Vagina (tissue), 2 donors: ENCODE results near the gene ACSL3. TPM values are rescaled to one million over a fixed set of nuclear protein-coding genes. Genes with fewer than 3 reads are reported as not detected.

Source experiments
- DNase-seq, 2 donors: peaks; one replicate each; pipeline ENCODE4 v3.0.0-alpha.2; 2017; ENCODE audit errors: extremely low spot score in 2 of 2
- H3K27ac ChIP-seq: fragments of 200-600 bp; sonication (generic); one replicate; pipeline ENCODE4 v1.5.1; 2019
- H3K27me3 ChIP-seq: fragments of 200-600 bp; sonication (generic); one replicate; pipeline ENCODE4 v1.5.1; 2019
- H3K36me3 ChIP-seq, 2 donors: fragments of 200-600 bp; sonication (generic); one replicate each; pipeline ENCODE4 v1.5.1; 2017 to 2019
- H3K4me1 ChIP-seq: fragments of 200-600 bp; sonication (generic); one replicate; pipeline ENCODE4 v1.5.1; 2019
- H3K4me3 ChIP-seq, 2 donors: fragments of 200-600 bp; sonication (generic); 1 replicate in 1 of 2; 2 replicates in 1 of 2; pipeline ENCODE4 v1.5.1; 2016 to 2019
- H3K9me3 ChIP-seq: fragments of 200-600 bp; sonication (generic); one replicate; pipeline ENCODE4 v1.5.1; 2019
- POLR2A ChIP-seq, 2 donors: fragments of 450-650 bp; IDR thresholded peaks; one replicate each; pipeline ENCODE4 v1.6.1; 2017; ENCODE audit warnings: antibody characterized with exemption in 2 of 2, mild to moderate bottlenecking in 2 of 2, moderate library complexity in 2 of 2
- POLR2AphosphoS5 ChIP-seq, 2 donors: sonication (generic); formaldehyde crosslinking; IDR thresholded peaks; one replicate each; pipeline ENCODE4 v1.9.0; 2017; ENCODE audit warnings: antibody characterized with exemption in 2 of 2, mild to moderate bottlenecking in 2 of 2, low read depth in 1 of 2; ENCODE audit not compliant: insufficient read depth in 1 of 2
- intact Hi-C: fragments of 100-400 bp; cut with DNase I; formaldehyde crosslinking; loops from one replicate; pipeline ENCODE4 v1.15.1; 2023
- total RNA-seq: library from RNA; depleted of rRNA; stranded (reverse); fragments of >200 nt; gene quantifications from one replicate; pipeline ENCODE4 v1.2.3, GENCODE V29; 2016
- TF ChIP-seq, protein P1 (sequence below), 3 experiments: fragments of 450-650 bp in 2 of 3; fragments of 200-600 bp in 1 of 3; sonication (generic) in 1 of 3; IDR thresholded peaks; one replicate each; pipeline ENCODE4 v1.5.1; 2017 to 2019; ENCODE audit warnings: antibody characterized with exemption in 3 of 3, mild to moderate bottlenecking in 2 of 3, moderate library complexity in 2 of 3

The ACSL3 gene
- total RNA-seq, 1 donor from 2014 or later = 60.4 TPM

- H3K4me3 ChIP-seq = no peak overlapping the region
- no peaks in the 10 kb centered on the region for H3K36me3 ChIP-seq
- H3K27me3 ChIP-seq = no peaks in the 10 kb centered on the region
- H3K9me3 ChIP-seq = no peaks in the 10 kb centered on the region
- no peak for DNase-seq
- no peak overlapping the region for H3K27ac ChIP-seq
- H3K4me1 ChIP-seq = peaks cover 6% of the 10 kb centered on the region
- intact Hi-C loops = no loop called here
- TF ChIP-seq, protein P1, sequence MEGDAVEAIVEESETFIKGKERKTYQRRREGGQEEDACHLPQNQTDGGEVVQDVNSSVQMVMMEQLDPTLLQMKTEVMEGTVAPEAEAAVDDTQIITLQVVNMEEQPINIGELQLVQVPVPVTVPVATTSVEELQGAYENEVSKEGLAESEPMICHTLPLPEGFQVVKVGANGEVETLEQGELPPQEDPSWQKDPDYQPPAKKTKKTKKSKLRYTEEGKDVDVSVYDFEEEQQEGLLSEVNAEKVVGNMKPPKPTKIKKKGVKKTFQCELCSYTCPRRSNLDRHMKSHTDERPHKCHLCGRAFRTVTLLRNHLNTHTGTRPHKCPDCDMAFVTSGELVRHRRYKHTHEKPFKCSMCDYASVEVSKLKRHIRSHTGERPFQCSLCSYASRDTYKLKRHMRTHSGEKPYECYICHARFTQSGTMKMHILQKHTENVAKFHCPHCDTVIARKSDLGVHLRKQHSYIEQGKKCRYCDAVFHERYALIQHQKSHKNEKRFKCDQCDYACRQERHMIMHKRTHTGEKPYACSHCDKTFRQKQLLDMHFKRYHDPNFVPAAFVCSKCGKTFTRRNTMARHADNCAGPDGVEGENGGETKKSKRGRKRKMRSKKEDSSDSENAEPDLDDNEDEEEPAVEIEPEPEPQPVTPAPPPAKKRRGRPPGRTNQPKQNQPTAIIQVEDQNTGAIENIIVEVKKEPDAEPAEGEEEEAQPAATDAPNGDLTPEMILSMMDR (IDR thresholded peaks at IDR 0.05) = no peak
- TF ChIP-seq POLR2AphosphoS5 (IDR thresholded peaks at IDR 0.05; ENCODE audit: insufficient read depth in 1 of 2, low read depth in 1 of 2) = no peak
- no peak for TF ChIP-seq POLR2A (IDR thresholded peaks at IDR 0.05)
Measured at GRCh38 chr2:222875482-222875881, 14.6 kb downstream of the ACSL3 start.

GRCh38 chr2:222876947-222877346 is 16.1 kb downstream of the ACSL3 start:
- Histone ChIP-seq H3K27ac (no peak overlapping the region), H3K4me1 (peaks cover 6% of the 10 kb centered on the region), H3K36me3 (no peaks in the 10 kb centered on the region), H3K27me3 (no peaks in the 10 kb centered on the region), H3K4me3 (no peak overlapping the region), H3K9me3 (no peaks in the 10 kb centered on the region)
- no peak for TF ChIP-seq POLR2A (IDR thresholded peaks at IDR 0.05)
- TF ChIP-seq POLR2AphosphoS5 (IDR thresholded peaks at IDR 0.05; ENCODE audit: insufficient read depth in 1 of 2, low read depth in 1 of 2) = no peak
- TF ChIP-seq, protein P1 (IDR thresholded peaks at IDR 0.05) = no peak
- intact Hi-C loops = no loop called here
- no peak for DNase-seq

GRCh38 chr2:222877556-222878300 is 16.9 kb downstream of the ACSL3 start:
- H3K36me3 ChIP-seq = no peaks in the 10 kb centered on the region
- H3K4me3 ChIP-seq = no peak overlapping the region
- H3K27me3 ChIP-seq = no peaks in the 10 kb centered on the region
- TF ChIP-seq POLR2AphosphoS5 (IDR thresholded peaks at IDR 0.05; ENCODE audit: insufficient read depth in 1 of 2, low read depth in 1 of 2) = no peak
- H3K4me1 ChIP-seq = peaks cover 6% of the 10 kb centered on the region
- H3K9me3 ChIP-seq = no peaks in the 10 kb centered on the region
- no peak overlapping the region for H3K27ac ChIP-seq
- intact Hi-C loops = no loop called here
- DNase-seq = no peak

GRCh38 chr2:222878301-222878876 is 17.6 kb downstream of the ACSL3 start:
- Histone ChIP-seq H3K36me3 (no peaks in the 10 kb centered on the region), H3K4me3 (no peak overlapping the region), H3K27me3 (no peaks in the 10 kb centered on the region), H3K27ac (no peak overlapping the region), H3K9me3 (no peaks in the 10 kb centered on the region), H3K4me1 (peaks cover 9% of the 10 kb centered on the region)
- no peak for DNase-seq
- intact Hi-C loops = no loop called here
- TF ChIP-seq, protein P1 (IDR thresholded peaks at IDR 0.05) = no peak
- TF ChIP-seq POLR2A (IDR thresholded peaks at IDR 0.05) (no peak), POLR2AphosphoS5 (IDR thresholded peaks at IDR 0.05; ENCODE audit: insufficient read depth in 1 of 2, low read depth in 1 of 2) (no peak)

DNA sequence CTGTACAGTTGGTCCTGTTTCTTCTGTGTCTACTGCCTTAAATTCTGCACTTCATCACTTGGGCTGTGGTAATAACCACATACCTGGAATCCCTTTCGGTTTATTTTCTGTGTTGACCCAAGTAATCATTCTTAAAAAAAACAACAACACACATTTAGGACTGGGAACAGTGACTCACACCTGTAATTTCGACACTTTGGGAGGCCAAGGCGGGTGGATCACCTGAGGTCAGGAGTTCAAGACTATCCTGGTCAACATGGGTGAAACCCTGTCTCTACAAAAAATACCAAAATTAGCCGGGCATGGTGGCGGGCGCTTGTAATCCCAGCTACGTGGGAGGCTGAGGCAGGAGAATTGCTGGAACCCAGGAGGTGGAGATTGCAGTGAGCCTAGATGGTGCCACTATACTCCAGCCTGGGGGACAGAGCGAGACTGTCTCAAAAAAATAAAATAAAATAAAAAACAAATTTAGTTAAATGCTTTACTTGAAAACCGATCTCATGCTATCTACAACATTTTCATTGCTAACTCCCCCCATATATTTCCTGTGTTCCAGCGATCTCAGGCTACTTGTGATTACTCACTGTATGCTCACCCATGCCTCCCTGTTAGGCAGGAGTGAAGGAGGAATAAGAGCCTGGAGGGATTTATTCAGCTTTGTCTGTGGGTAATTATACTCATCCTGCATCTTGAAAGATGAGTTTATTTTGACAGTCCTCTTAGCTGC is 18.2 kb downstream of the ACSL3 start:
- no peak overlapping the region for H3K27ac ChIP-seq
- peaks cover 13% of the 10 kb centered on the region for H3K4me1 ChIP-seq
- H3K4me3 ChIP-seq = no peak overlapping the region

More for the DNA sequence above, 18.2 kb downstream of the ACSL3 start:
- no peaks in the 10 kb centered on the region for H3K36me3 ChIP-seq
- intact Hi-C loops = no loop called here
- DNase-seq = no peak
- no peaks in the 10 kb centered on the region for H3K27me3 ChIP-seq
- H3K9me3 ChIP-seq = no peaks in the 10 kb centered on the region
- TF ChIP-seq POLR2AphosphoS5 (IDR thresholded peaks at IDR 0.05; ENCODE audit: insufficient read depth in 1 of 2, low read depth in 1 of 2) (no peak), POLR2A (IDR thresholded peaks at IDR 0.05) (no peak)
- TF ChIP-seq, protein P1 (IDR thresholded peaks at IDR 0.05) = no peak
